HG03159 (cell line): ENCODE measurements around the gene SLC38A3.

ENCODE experiments used
- ATAC-seq: cut with Tn5 transposase; IDR thresholded peaks from one replicate; pipeline ENCODE4 v1.9.1; 2021; ENCODE audit warnings: mild to moderate bottlenecking, moderate library complexity; ENCODE audit not compliant: unreplicated experiment

The SLC38A3 gene

GRCh38 chr3:50264964-50265485, 60.0 kb downstream of the SLC38A3 start:
- no peak for ATAC-seq

- ATAC-seq: no peak
Measured at GRCh38 chr3:50265571-50265970, 60.5 kb downstream of the SLC38A3 start.

- ATAC-seq: no peak
Measured at GRCh38 chr3:50266017-50266416, 60.9 kb downstream of the SLC38A3 start.

- no peak for ATAC-seq
Measured at GRCh38 chr3:50266836-50267235, 61.8 kb downstream of the SLC38A3 start.

- ATAC-seq: no peak
Measured at GRCh38 chr3:50267280-50267913, 62.3 kb downstream of the SLC38A3 start.

GRCh38 chr3:50268276-50268675, 63.2 kb downstream of the SLC38A3 start:
- ATAC-seq: no peak

- no peak for ATAC-seq
Measured at GRCh38 chr3:50268703-50269451, 63.8 kb downstream of the SLC38A3 start, which contains the start of gene SEMA3B. Gene SEMA3B, plus strand, starts transcription at chr3:50269147. Its CDS starts 94 bp downstream, at chr3:50269241.

- no peak for ATAC-seq
Measured at GRCh38 chr3:50269460-50269859, 64.4 kb downstream of the SLC38A3 start.

GRCh38 chr3:50269977-50270413, 64.9 kb downstream of the SLC38A3 start:
- ATAC-seq: no peak

GRCh38 chr3:50270422-50271224, 65.6 kb downstream of the SLC38A3 start:
- ATAC-seq: no peak
